SU-DHL-6 (cell line): ENCODE data around the gene PDE3A.

Source experiments
- H2AFZ ChIP-seq: fragments of 200-600 bp; sonication (generic); 2 replicates; pipeline ENCODE4 v1.6.1; 2014; ENCODE audit warnings: low read depth, mild to moderate bottlenecking, moderate library complexity, mixed read lengths, antibody characterized with exemption, low read length; ENCODE audit not compliant: severe bottlenecking
- H3F3A ChIP-seq: fragments of 200-600 bp; shearing (Covaris generic); 2 replicates; pipeline ENCODE4 v1.6.0; 2016; ENCODE audit warnings: antibody characterized with exemption, mild to moderate bottlenecking; ENCODE audit not compliant: insufficient read depth
- H3K27ac ChIP-seq: fragments of 200-600 bp; sonication (generic); 2 replicates; pipeline ENCODE4 v1.5.1; 2016; ENCODE audit warnings: low read depth, mild to moderate bottlenecking, low read length, moderate library complexity, mixed read lengths
- H3K27me3 ChIP-seq: fragments of 200-600 bp; sonication (generic), shearing (Covaris generic); 2 replicates; pipeline ENCODE4 v1.6.0; 2014; ENCODE audit warnings: mild to moderate bottlenecking, low read length
- H3K36me3 ChIP-seq: fragments of 200-600 bp; sonication (generic); 2 replicates; pipeline ENCODE4 v1.6.1; 2014; ENCODE audit warnings: mild to moderate bottlenecking, low read length, mixed read lengths
- H3K4me2 ChIP-seq: fragments of 300-600, 200-600 bp; shearing (Covaris generic), sonication (generic); 2 replicates; pipeline ENCODE4 v1.6.0; 2014; ENCODE audit warnings: low read length, low read depth, mild to moderate bottlenecking; ENCODE audit not compliant: poor library complexity, severe bottlenecking
- H3K4me3 ChIP-seq: fragments of 200-600 bp; sonication (generic); 2 replicates; pipeline ENCODE4 v1.5.1; 2014; ENCODE audit warnings: antibody characterized with exemption, low read length, mild to moderate bottlenecking, mixed read lengths; ENCODE audit not compliant: insufficient read depth, poor library complexity, severe bottlenecking
- H3K79me2 ChIP-seq: fragments of 200-600 bp; sonication (generic); 2 replicates; pipeline ENCODE4 v1.6.1; 2014; ENCODE audit warnings: mild to moderate bottlenecking, low read length, moderate library complexity; ENCODE audit not compliant: insufficient read depth
- H3K9ac ChIP-seq: fragments of 200-600 bp; sonication (generic); 2 replicates; pipeline ENCODE4 v1.7.0; 2014; ENCODE audit warnings: mild to moderate bottlenecking, low read length
- H3K9me2 ChIP-seq: fragments of 200-600 bp; sonication (generic); replicated peaks from 2 replicates; pipeline ENCODE4 v1.6.1; 2014; ENCODE audit warnings: low read length; ENCODE audit not compliant: insufficient read depth
- H3K9me3 ChIP-seq: fragments of 200-600 bp; sonication (generic); 2 replicates; pipeline ENCODE4 v1.6.1; 2014; ENCODE audit warnings: low read length, mixed read lengths; ENCODE audit not compliant: insufficient read depth
- H4K20me1 ChIP-seq: fragments of 200-600 bp; sonication (generic); 2 replicates; pipeline ENCODE4 v1.6.1; 2014; ENCODE audit warnings: low read depth, mild to moderate bottlenecking, antibody characterized with exemption, low read length, moderate library complexity, mixed read lengths
- CTCF ChIP-seq: fragments of 200-600 bp; sonication (generic); IDR thresholded peaks from one replicate; pipeline ENCODE4 v1.5.1; 2017; ENCODE audit warnings: antibody characterized with exemption, mild to moderate bottlenecking, low read length, moderate library complexity; ENCODE audit not compliant: insufficient read depth, poor library complexity, severe bottlenecking
- EZH2phosphoT487 ChIP-seq: fragments of 200-600 bp; sonication (generic), shearing (Covaris generic); conservative IDR thresholded peaks from 2 replicates; pipeline ENCODE4 v1.6.1; 2018; ENCODE audit warnings: mild to moderate bottlenecking, antibody characterized with exemption, low read length, moderate library complexity, mixed read lengths

The PDE3A gene

GRCh38 chr12:20390846-20391245, 22.5 kb downstream of the PDE3A start:
- no peaks in the 10 kb centered on the region for H3K36me3 ChIP-seq
- H3F3A ChIP-seq: no peaks in the 10 kb centered on the region
- no peak overlapping the region for H3K27ac ChIP-seq
- no peaks in the 10 kb centered on the region for H3K27me3 ChIP-seq
- no peaks in the 10 kb centered on the region for H3K79me2 ChIP-seq
- no peak overlapping the region for H2AFZ ChIP-seq
- no peak overlapping the region for H3K9ac ChIP-seq
- no peaks in the 10 kb centered on the region for H4K20me1 ChIP-seq
- H3K4me3 ChIP-seq: no peak overlapping the region
- H3K9me3 ChIP-seq: no peaks in the 10 kb centered on the region
- H3K4me2 ChIP-seq: no peak overlapping the region
- TF ChIP-seq EZH2phosphoT487: no peak
- no peak for TF ChIP-seq CTCF
- H3K9me2 ChIP-seq: no peaks in the 10 kb centered on the region

GRCh38 chr12:20392339-20392738, 24.0 kb downstream of the PDE3A start:
- no peaks in the 10 kb centered on the region for H3K36me3 ChIP-seq
- H2AFZ ChIP-seq: no peak overlapping the region
- H4K20me1 ChIP-seq: no peaks in the 10 kb centered on the region
- H3K4me3 ChIP-seq: no peak overlapping the region
- H3K9me2 ChIP-seq: no peaks in the 10 kb centered on the region
- no peaks in the 10 kb centered on the region for H3K79me2 ChIP-seq
- H3K4me2 ChIP-seq: no peak overlapping the region
- H3K27ac ChIP-seq: no peak overlapping the region
- H3F3A ChIP-seq: no peaks in the 10 kb centered on the region
- H3K9ac ChIP-seq: no peak overlapping the region
- H3K9me3 ChIP-seq: no peaks in the 10 kb centered on the region
- TF ChIP-seq CTCF: no peak
- TF ChIP-seq EZH2phosphoT487: no peak
- H3K27me3 ChIP-seq: no peaks in the 10 kb centered on the region

GRCh38 chr12:20393707-20394106, 25.4 kb downstream of the PDE3A start:
- H3K4me3 ChIP-seq: no peak overlapping the region
- H3K9me3 ChIP-seq: no peaks in the 10 kb centered on the region
- H4K20me1 ChIP-seq: no peaks in the 10 kb centered on the region
- no peaks in the 10 kb centered on the region for H3K36me3 ChIP-seq
- no peaks in the 10 kb centered on the region for H3K79me2 ChIP-seq
- TF ChIP-seq EZH2phosphoT487 (no peak), CTCF (no peak)
- H2AFZ ChIP-seq: no peak overlapping the region
- H3K27me3 ChIP-seq: no peaks in the 10 kb centered on the region
- no peaks in the 10 kb centered on the region for H3K9me2 ChIP-seq
- no peaks in the 10 kb centered on the region for H3F3A ChIP-seq
- H3K4me2 ChIP-seq: no peak overlapping the region
- no peak overlapping the region for H3K9ac ChIP-seq
- no peak overlapping the region for H3K27ac ChIP-seq
